PFSK-1 (cell line): Measurements from ENCODE around the gene PHAF1.

Experiments
- POLR2AphosphoS5 ChIP-seq: IDR thresholded peaks from 2 replicates; pipeline ENCODE4 v1.6.1; 2012; ENCODE audit warnings: low read depth, mild to moderate bottlenecking, control low read depth, low read length, moderate library complexity
- SIN3A ChIP-seq: IDR thresholded peaks from 2 replicates; pipeline ENCODE4 v1.6.1; 2012; ENCODE audit warnings: mild to moderate bottlenecking, low read length, moderate library complexity, borderline replicate concordance; ENCODE audit not compliant: insufficient read depth
- TAF1 ChIP-seq: IDR thresholded peaks from 2 replicates; pipeline ENCODE4 v1.6.1; 2012; ENCODE audit warnings: low read length, control low read depth, borderline replicate concordance; ENCODE audit not compliant: insufficient read depth

DNA sequence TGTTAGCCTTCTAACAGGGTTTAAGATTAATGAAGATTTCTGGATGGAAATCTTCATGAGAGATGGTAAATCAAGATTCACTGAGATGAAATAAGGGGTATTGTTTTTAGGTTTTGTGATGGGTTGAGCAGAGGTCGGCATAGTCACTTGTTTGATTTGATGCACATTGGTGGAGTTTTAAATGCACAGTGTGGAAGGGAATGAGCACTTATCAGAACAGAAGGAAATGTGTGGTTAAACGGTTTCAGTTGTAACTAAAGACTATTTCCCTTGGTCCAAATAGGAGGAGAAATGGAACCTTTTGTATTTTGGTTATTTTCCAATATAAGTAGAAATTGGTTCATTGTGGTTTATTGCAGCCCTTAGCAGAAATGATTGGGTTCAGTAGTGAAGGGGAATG lies 46.7 kb upstream of the PHAF1 start:
- TF ChIP-seq SIN3A = no peak
- no peak for TF ChIP-seq TAF1
- no peak for TF ChIP-seq POLR2AphosphoS5
